ENCODE data around the gene TENM4.

TENM4 gene

DNA sequence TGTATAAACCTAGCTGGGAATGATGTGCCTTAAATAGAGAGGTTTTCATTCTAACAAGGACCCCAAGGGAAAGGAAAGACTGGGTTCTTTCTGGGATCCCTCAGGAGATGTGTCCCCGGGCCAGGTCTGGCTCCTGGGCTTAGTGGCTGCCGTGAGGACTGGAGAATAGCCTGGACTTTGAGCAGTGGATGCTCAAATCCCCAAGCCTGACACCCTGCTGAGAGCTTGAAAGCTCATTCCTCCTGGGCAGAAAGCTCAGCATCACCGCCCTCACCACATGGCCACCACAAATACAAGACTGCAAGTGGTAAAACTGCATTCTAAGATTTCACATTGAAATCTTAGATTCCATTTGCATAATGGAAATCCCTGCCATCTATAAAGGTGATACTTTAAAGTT lies 786.8 kb downstream of the TENM4 start:
- no peak overlapping the region for H3K9ac ChIP-seq (ENCODE audit: low read depth in 1 of 2, low read length in 2 of 2)
- no peak overlapping the region for H3K4me3 ChIP-seq (ENCODE audit: low read depth in 1 of 2, low read length in 2 of 2)
- H3K27ac ChIP-seq (ENCODE audit: low read depth, low read length): no peak overlapping the region
- H3K36me3 ChIP-seq (ENCODE audit: control insufficient read depth in 1 of 2, insufficient read depth in 2 of 2, low read length in 2 of 2): no peaks in the 10 kb centered on the region
- no peaks in the 10 kb centered on the region for H3K9me3 ChIP-seq (ENCODE audit: control insufficient read depth in 1 of 2, low read length in 2 of 2)
- no peaks in the 10 kb centered on the region for H3K27me3 ChIP-seq (ENCODE audit: control insufficient read depth in 1 of 2, insufficient read depth in 2 of 2, low read length in 2 of 2)
- H3K4me1 ChIP-seq (ENCODE audit: control insufficient read depth in 1 of 2, insufficient read depth in 2 of 2, low read length in 2 of 2): no peaks in the 10 kb centered on the region

DNA sequence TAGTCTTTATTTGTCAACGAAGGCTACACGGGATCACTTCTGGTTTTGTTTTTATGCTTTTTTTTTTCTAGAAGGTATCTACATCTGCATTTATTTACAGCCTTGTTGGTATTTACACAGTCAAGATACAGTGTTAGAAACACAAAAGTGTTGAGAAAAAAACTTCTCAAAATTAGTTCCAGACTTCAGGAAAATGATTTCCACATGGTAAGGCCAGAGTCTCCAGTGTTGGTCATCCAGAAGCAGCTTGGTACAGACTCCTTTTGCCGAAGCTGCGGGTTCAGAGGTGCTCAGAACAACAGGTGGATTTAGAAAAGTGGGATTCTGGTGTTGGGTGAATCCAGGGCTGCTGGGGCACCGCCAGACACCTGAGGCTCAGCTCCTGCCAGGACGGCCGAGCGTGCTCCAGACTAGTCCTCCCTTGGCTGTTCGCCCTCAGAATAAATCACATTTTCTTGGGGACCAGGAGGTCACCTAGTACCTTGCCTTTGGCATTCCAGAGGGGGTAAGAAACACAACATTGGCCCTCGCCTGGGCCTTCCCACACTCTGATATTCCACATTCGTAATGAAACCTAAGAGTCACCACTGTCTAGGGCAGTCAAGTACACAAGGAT lies 787.4 kb downstream of the TENM4 start:
- H3K9me3 ChIP-seq (ENCODE audit: control insufficient read depth in 1 of 2, low read length in 2 of 2): no peaks in the 10 kb centered on the region
- H3K27ac ChIP-seq (ENCODE audit: low read depth, low read length): no peak overlapping the region
- no peaks in the 10 kb centered on the region for H3K36me3 ChIP-seq (ENCODE audit: control insufficient read depth in 1 of 2, insufficient read depth in 2 of 2, low read length in 2 of 2)
- no peaks in the 10 kb centered on the region for H3K27me3 ChIP-seq (ENCODE audit: control insufficient read depth in 1 of 2, insufficient read depth in 2 of 2, low read length in 2 of 2)
- H3K4me3 ChIP-seq (ENCODE audit: low read depth in 1 of 2, low read length in 2 of 2): no peak overlapping the region
- no peak overlapping the region for H3K9ac ChIP-seq (ENCODE audit: low read depth in 1 of 2, low read length in 2 of 2)
- H3K4me1 ChIP-seq (ENCODE audit: control insufficient read depth in 1 of 2, insufficient read depth in 2 of 2, low read length in 2 of 2): no peaks in the 10 kb centered on the region

DNA sequence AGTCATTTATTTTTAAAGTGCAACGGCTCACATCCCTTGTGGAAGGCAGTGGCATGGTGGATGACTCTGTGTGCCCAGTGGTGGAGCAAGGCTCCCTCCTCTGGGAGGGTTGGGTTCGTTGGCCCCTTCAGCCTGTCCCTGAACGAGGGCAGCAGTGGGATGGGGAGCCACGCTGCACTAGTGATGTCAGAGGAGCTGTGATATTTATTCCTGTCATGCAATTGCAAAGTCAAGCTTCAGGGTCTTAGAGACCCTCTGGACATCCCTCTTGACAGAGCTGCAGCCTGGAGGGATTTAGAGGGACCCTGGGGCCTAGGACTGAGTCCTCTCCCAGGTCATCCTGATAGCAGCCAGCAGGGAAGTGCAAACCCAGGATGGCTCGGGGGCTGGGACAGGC lies 788.0 kb downstream of the TENM4 start:
- H3K9ac ChIP-seq (ENCODE audit: low read depth in 1 of 2, low read length in 2 of 2): no peak overlapping the region
- H3K27me3 ChIP-seq (ENCODE audit: control insufficient read depth in 1 of 2, insufficient read depth in 2 of 2, low read length in 2 of 2): no peaks in the 10 kb centered on the region
- no peak overlapping the region for H3K27ac ChIP-seq (ENCODE audit: low read depth, low read length)
- H3K9me3 ChIP-seq (ENCODE audit: control insufficient read depth in 1 of 2, low read length in 2 of 2): no peaks in the 10 kb centered on the region
- no peak overlapping the region for H3K4me3 ChIP-seq (ENCODE audit: low read depth in 1 of 2, low read length in 2 of 2)
- no peaks in the 10 kb centered on the region for H3K4me1 ChIP-seq (ENCODE audit: control insufficient read depth in 1 of 2, insufficient read depth in 2 of 2, low read length in 2 of 2)
- no peaks in the 10 kb centered on the region for H3K36me3 ChIP-seq (ENCODE audit: control insufficient read depth in 1 of 2, insufficient read depth in 2 of 2, low read length in 2 of 2)

DNA sequence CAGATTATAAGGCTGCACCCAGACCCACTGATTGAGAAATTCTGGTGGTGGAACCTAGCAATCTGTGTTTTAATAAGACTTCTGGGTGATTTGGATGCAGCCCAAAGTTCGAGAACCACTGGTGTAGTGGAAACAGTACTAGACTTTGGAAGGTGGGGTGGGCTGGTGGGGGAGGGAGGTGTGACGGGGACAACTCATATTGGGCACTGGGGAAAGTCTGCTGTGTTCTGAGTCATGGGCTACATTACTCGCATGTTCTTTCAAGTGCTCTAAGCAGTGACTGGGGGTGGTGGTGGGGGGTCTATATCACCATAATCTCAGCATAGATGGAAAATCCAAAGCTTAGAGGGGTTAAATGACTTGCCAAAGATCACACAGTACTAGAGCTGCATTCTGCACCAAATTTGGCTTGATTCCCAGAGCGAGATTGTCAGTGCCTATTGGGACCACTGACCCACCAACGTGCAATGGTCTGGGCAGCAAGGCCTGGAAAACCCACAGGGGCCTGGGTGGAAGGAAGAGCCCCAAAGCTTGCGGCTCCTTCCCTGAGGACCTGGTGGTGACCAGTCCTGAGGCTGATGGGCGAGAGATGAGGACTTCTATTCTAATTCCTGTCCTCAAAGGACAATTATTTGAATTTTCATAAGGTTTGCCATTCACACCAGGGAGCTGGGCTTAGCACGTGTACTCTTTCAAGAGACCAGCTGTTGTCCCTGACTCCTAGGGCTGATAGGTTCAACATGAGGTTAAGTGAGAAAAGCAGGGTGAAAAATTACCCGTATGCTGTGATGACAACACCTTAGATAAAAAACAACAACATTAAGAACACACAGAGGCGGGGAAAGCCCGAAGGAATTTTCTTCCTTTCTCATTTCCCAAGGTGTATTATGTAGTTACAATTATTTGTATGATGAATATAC lies 788.6 kb downstream of the TENM4 start:
- Histone ChIP-seq H3K27me3 (ENCODE audit: control insufficient read depth in 1 of 2, insufficient read depth in 2 of 2, low read length in 2 of 2) (no peaks in the 10 kb centered on the region), H3K9ac (ENCODE audit: low read depth in 1 of 2, low read length in 2 of 2) (no peak overlapping the region), H3K36me3 (ENCODE audit: control insufficient read depth in 1 of 2, insufficient read depth in 2 of 2, low read length in 2 of 2) (no peaks in the 10 kb centered on the region), H3K27ac (ENCODE audit: low read depth, low read length) (no peak overlapping the region), H3K4me1 (ENCODE audit: control insufficient read depth in 1 of 2, insufficient read depth in 2 of 2, low read length in 2 of 2) (no peaks in the 10 kb centered on the region), H3K9me3 (ENCODE audit: control insufficient read depth in 1 of 2, low read length in 2 of 2) (no peaks in the 10 kb centered on the region), H3K4me3 (ENCODE audit: low read depth in 1 of 2, low read length in 2 of 2) (no peak overlapping the region)

DNA sequence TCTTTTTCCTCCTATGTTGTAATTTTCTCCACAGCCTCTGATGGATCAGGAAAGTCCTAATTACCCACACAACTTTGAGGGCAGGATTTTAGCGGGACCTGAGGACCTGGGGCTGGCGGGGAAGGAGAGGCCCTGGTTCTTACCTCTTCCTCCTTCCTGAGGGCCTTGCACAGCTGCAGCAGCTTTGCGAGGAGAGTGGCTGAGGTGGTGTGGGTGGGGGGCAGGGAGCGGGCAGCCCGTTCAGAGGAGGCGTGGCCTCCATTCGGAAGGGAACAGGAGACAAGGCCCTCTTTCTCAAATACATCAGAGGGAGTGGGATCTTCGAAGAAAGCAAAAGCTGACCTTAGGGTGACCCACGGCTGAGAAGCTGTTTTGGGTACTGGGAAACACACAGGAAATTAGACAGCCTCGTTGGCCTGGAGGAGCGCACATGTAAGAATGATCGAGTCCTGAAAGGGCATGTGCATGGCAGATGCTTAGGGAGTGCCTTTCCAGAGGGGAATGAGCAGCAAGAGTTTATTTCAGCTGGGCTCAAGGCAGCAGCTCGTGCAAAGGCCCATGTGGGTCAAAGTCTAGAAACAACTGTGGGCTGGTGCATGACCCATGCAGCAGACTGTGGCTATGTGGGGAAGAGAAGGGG lies 789.6 kb downstream of the TENM4 start:
- no peak overlapping the region for H3K9ac ChIP-seq (ENCODE audit: low read depth in 1 of 2, low read length in 2 of 2)
- no peaks in the 10 kb centered on the region for H3K9me3 ChIP-seq (ENCODE audit: control insufficient read depth in 1 of 2, low read length in 2 of 2)
- no peak overlapping the region for H3K27ac ChIP-seq (ENCODE audit: low read depth, low read length)
- H3K36me3 ChIP-seq (ENCODE audit: control insufficient read depth in 1 of 2, insufficient read depth in 2 of 2, low read length in 2 of 2): no peaks in the 10 kb centered on the region
- no peak overlapping the region for H3K4me3 ChIP-seq (ENCODE audit: low read depth in 1 of 2, low read length in 2 of 2)
- no peaks in the 10 kb centered on the region for H3K27me3 ChIP-seq (ENCODE audit: control insufficient read depth in 1 of 2, insufficient read depth in 2 of 2, low read length in 2 of 2)
- no peaks in the 10 kb centered on the region for H3K4me1 ChIP-seq (ENCODE audit: control insufficient read depth in 1 of 2, insufficient read depth in 2 of 2, low read length in 2 of 2)

DNA sequence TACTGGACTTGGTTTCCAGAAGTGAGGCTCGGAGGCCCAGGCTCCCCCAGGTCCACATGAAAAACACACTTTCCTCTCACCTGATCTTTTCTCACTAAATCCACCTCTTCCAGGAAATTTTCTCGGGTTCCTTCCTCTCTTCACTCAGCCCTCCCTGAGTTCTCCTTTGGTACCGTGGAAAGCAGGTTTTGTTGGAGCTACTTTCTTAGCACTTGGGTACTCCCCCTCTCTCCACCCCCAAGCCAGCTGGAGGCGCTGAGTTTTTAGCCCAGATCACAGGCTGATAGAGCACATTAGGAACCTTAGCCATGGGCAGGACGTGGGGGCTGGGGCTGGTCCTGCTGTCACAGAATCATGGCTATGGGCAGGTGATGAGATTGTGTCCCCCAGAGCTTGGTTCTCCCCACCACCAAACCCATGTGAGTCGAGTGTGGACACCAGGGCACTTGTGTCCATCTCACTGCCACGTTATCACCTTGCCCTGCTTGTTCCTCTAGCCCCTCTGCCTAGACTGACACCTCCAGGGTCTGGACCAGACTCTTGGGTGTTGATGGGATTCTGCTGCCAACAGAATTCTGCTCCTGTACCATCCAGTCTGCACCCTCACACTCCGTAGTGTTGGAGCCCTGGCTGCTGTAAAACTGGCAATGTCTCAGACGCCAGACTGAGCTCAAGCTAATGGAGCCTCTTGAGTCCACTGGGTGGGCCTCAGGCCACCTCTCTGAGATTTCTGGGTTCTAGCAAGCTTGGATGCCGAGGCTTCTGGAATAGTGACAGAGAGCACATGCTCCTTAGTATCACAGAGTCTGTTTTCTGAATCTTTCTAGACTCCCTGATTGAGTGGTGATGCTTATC lies 791.2 kb downstream of the TENM4 start:
- no peak overlapping the region for H3K9ac ChIP-seq (ENCODE audit: low read depth in 1 of 2, low read length in 2 of 2)
- H3K27ac ChIP-seq (ENCODE audit: low read depth, low read length): no peak overlapping the region
- H3K4me1 ChIP-seq (ENCODE audit: control insufficient read depth in 1 of 2, insufficient read depth in 2 of 2, low read length in 2 of 2): no peaks in the 10 kb centered on the region
- H3K36me3 ChIP-seq (ENCODE audit: control insufficient read depth in 1 of 2, insufficient read depth in 2 of 2, low read length in 2 of 2): no peaks in the 10 kb centered on the region
- H3K4me3 ChIP-seq (ENCODE audit: low read depth in 1 of 2, low read length in 2 of 2): no peak overlapping the region
- no peaks in the 10 kb centered on the region for H3K27me3 ChIP-seq (ENCODE audit: control insufficient read depth in 1 of 2, insufficient read depth in 2 of 2, low read length in 2 of 2)
- no peaks in the 10 kb centered on the region for H3K9me3 ChIP-seq (ENCODE audit: control insufficient read depth in 1 of 2, low read length in 2 of 2)

DNA sequence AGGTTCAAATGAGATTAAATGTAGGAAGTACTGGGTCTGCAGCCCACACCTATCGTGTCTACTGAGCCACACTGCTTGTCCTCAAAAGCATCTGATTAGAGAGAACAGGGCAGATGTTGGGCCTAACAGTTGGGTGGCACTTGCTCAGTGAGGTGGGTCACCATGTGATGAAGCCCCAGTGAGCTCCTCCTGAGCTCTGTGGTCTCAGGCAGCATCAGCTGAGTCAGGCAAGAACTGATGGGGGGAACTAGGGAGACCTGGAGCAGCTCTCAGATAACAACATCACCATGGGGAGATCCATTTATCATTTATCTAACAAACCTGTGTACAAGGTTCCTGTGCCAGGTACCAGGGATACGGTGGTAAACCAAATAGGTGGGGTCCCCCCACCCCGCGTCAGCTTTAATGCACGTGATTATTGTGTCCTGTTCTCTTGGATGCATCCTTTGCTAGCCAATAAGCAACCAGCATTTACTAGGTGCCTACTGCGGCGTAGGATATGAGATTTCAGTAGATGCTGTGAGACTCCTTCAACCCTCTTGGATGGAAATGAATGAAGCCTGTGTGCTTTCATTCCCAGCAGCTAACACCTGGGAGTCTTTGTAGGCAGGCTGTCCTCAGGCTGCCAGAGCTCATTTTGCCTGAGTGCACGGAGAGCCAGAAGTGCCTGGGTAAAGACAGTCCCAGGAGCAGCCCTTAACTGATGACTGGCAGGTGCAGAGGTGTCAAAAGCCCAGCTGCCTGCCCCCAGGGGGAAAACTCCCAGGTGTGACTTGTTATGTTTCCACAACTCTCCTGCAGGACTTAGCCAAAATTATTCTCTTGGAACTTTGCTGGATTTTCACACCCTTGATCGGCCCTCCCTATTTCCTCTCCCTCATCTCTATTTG lies 792.6 kb downstream of the TENM4 start:
- no peaks in the 10 kb centered on the region for H3K27me3 ChIP-seq (ENCODE audit: control insufficient read depth in 1 of 2, insufficient read depth in 2 of 2, low read length in 2 of 2)
- H3K4me1 ChIP-seq (ENCODE audit: control insufficient read depth in 1 of 2, insufficient read depth in 2 of 2, low read length in 2 of 2): no peaks in the 10 kb centered on the region
- no peaks in the 10 kb centered on the region for H3K9me3 ChIP-seq (ENCODE audit: control insufficient read depth in 1 of 2, low read length in 2 of 2)
- no peak overlapping the region for H3K4me3 ChIP-seq (ENCODE audit: low read depth in 1 of 2, low read length in 2 of 2)
- H3K36me3 ChIP-seq (ENCODE audit: control insufficient read depth in 1 of 2, insufficient read depth in 2 of 2, low read length in 2 of 2): no peaks in the 10 kb centered on the region
- H3K27ac ChIP-seq (ENCODE audit: low read depth, low read length): no peak overlapping the region
- H3K9ac ChIP-seq (ENCODE audit: low read depth in 1 of 2, low read length in 2 of 2): no peak overlapping the region

DNA sequence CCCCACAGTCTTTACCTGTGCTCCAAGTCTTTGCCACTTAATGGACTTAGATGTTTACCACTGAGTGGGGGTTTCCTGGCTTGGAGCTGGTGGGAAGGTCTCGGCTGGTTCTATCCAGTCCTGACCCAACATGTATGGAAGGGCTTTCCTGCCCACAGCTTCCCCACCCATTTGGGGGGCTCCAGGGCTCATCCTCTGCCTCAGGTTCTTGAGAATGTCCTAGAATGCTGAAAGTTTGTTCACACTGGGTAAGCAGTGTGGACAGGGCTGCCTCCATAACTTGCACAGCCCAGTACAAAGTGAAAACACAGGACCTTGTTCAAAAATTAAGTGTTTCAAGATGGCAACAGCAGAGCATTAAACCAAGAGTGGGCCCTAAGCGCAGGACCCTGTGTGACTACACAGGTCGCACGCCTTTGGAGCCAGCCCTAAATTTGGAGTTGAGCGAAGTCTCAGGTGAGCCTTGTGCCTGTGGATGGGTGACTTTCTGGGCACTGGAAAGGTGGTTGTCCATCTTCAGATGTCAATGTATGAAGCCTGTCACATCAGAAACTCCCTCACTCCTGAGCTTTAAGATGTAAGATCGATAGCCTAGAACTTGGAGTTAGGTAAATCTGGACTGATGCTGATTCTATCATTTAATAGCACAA lies 793.4 kb downstream of the TENM4 start:
- no peak overlapping the region for H3K9ac ChIP-seq (ENCODE audit: low read depth in 1 of 2, low read length in 2 of 2)
- H3K27me3 ChIP-seq (ENCODE audit: control insufficient read depth in 1 of 2, insufficient read depth in 2 of 2, low read length in 2 of 2): no peaks in the 10 kb centered on the region
- no peak overlapping the region for H3K27ac ChIP-seq (ENCODE audit: low read depth, low read length)
- no peaks in the 10 kb centered on the region for H3K36me3 ChIP-seq (ENCODE audit: control insufficient read depth in 1 of 2, insufficient read depth in 2 of 2, low read length in 2 of 2)
- no peaks in the 10 kb centered on the region for H3K4me1 ChIP-seq (ENCODE audit: control insufficient read depth in 1 of 2, insufficient read depth in 2 of 2, low read length in 2 of 2)
- no peak overlapping the region for H3K4me3 ChIP-seq (ENCODE audit: low read depth in 1 of 2, low read length in 2 of 2)
- no peaks in the 10 kb centered on the region for H3K9me3 ChIP-seq (ENCODE audit: control insufficient read depth in 1 of 2, low read length in 2 of 2)

Data from duodenal mucosa (tissue), 2 donors.